NCI-H82 treated with DMSO at 0.1 percent for 48 hours (cell line): ENCODE data around the gene DYNC1H1.

Source experiments
- DNase-seq: peaks from one replicate; lab custom pipeline; 2025; ENCODE audit not compliant: unreplicated experiment; lab: John Stamatoyannopoulos, UW

DYNC1H1 gene

DNA sequence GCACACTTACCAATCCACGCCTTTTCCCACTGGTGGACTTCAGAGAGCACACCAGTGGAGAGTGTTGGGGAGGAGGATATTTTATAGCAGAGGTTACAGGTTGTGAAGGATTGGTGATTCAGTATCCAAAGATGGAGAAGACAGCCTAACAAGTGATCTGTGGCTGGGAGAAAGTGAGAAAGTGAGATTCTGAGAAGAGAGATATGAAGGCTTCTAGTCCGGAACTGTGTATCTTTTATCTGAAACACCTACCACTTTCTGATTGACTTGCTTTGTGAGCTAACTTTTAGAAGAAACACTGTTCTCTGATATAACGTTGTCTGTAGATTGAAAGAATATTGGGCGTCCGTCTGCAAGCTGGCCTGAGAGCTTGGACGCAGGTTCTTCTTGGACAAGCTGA lies 24.0 kb downstream of the DYNC1H1 start:
- DNase-seq = no peak

DNA sequence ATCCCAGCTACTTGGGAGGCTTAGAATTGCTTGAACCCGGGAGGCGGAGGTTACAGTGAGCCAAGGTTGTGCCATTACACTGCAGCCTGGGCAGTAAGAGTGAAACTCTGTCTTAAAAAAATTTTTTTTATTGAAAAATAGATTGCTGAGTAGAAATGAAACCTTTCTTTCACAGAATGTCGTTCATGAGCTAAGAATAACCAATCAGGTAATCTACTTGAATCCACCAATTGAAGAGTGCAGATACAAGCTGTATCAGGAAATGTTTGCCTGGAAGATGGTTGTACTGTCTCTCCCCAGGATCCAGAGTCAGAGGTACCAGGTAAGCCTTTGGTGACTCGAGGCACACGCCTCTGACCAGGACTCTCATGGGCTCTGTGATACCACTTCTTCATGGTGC lies 27.0 kb downstream of the DYNC1H1 start:
- DNase-seq = no peak

DNA sequence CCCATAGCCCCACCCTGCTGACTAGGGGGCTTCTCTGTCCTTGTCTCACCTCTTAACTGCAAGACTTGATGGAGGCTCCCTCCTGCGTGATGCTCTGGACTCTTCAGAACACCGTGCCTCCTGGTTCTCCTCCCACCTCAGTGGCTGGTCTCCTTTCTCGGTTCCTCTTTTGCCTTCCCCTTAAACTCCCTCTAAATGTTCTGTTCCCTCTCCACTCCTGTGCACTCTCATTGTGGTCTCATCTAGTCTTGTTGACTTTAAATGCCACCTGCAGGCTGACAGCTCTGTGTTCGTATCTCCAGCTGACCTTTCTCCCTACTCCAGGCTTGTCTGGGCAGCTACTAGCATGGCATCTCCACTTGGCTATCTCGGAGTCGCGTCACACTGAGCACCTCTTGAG lies 28.3 kb downstream of the DYNC1H1 start:
- no peak for DNase-seq

DNA sequence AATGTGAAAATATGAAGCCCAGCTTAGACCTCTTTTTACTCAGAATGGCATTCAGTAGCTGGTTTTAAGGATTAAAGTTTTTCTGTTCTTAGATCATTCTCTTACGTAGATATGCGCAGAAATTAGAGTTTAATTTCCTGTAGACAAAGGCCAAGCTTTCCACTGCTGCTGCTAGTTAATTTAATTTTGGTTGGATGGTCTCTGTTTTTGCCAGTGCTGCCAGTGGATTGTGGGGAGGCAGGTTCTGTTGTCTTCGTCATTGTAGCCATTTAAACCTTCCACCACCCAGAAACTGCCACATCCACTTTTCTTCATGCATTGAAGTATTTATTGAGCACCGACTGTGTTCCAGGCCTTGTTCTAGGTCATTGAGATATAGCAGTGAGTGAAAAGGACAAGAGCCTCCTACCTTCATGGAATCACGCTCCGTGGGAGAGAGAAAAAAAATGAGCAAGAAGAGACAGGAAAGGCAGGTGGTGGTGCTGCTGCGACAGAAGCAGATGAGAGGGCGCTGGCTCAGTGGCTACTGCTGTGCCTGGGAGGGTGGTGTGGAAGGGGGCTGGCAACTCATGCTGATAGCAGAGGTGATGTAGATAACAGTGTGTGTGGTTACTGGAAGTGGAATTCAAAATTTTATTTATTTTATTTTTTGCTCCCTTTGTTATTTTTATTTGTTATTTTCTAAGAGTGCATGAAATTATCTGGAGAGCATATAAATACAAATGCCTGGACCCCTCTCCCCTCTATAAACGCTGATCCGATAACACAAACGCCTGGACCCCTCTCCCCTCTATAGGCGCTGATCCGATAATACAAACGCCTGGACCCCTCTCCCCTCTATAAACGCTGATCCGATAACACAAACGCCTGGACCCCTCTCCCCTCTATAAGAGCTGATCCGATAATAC lies 33.3 kb downstream of the DYNC1H1 start:
- no peak for DNase-seq

DNA sequence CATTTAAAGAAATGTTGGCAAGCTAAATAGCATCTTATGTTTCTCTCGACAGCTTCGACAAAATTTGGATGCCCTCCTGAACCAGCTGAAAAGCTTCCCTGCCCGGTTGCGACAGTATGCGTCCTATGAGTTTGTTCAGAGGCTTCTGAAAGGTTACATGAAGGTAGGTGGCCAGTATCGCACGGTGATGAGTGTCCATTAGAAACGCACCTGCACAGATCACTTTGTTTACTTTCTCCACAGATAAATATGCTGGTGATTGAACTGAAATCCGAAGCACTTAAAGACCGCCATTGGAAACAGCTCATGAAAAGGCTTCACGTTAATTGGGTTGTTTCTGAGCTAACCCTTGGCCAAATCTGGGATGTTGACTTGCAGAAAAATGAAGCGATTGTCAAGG lies 36.5 kb downstream of the DYNC1H1 start:
- no peak for DNase-seq

DNA sequence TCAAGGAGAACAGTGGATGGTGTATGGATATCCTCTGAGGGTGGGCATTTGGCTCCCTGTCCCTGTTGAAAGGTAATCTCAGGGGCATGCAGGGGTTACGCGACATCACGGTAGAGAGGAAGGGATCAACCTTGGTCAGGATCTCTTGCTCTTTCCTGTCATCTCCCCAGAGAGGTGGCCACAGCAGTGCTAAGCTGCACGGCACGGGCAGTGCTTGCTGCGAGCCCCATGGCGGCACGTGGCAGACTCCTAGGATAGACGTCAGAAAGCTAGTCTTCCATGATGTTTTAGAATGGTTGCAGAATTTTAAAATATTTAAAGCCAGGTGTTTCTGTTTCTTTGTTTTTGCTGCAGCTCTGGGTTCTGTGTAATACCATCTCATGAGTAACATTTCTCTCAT lies 41.0 kb downstream of the DYNC1H1 start:
- DNase-seq = no peak

DNA sequence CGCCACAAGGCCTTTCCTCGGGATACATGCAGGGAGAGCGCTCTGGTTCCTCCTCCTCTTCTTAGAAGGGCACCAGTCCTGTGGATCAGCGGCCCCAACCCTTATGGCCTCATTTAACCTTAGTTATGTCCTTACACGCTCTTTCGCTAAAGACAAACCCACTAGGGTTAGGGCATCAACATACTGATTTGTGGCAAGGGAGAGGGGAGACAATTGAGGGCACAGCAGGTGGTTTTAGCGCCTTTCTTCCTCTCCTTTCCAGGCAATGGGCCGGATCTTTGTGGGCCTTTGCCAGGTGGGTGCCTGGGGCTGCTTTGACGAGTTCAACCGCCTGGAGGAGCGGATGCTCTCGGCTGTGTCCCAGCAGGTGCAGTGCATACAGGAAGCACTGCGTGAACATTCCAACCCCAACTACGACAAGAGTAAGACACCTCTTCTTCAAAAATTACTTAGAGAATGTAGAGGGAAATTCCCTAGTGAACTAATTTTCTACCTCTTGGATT lies 43.6 kb downstream of the DYNC1H1 start:
- no peak for DNase-seq

DNA sequence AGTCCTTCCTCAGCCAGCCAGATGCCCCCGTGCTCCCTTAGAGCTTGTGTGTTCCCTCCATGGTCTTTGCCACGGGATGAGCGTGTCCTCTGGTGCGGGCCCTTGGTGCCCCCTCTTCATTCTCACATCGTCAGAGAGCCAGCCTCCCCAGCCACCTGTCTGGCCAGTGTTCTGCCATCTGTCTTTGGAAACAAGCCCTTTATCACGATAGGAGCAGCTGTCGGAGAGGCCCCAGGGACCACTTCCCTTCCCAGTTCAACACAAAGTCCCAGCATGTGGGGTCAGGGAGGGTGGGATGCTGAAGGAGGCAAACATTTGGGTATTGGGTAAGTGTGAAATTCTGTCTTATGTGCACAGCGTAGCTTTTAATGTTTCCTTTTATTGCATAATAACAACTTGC lies 44.5 kb downstream of the DYNC1H1 start:
- no peak for DNase-seq

DNA sequence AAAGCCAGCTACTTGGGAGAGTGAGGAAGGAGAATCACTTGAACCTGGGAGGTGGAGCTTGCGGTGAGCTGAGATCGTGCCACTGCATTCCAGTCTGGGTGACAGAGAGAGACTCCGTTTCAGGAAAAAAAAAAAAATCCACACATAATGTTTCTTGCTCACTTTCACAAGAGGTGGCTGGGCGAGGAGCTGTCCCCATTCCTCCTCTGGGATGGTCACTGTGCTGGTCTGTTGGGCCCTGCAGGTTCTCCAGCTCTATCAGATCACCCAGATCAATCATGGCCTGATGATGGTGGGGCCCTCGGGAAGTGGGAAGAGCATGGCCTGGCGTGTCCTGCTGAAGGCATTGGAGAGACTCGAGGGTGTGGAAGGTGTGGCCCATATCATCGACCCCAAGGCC lies 47.3 kb downstream of the DYNC1H1 start:
- no peak for DNase-seq

DNA sequence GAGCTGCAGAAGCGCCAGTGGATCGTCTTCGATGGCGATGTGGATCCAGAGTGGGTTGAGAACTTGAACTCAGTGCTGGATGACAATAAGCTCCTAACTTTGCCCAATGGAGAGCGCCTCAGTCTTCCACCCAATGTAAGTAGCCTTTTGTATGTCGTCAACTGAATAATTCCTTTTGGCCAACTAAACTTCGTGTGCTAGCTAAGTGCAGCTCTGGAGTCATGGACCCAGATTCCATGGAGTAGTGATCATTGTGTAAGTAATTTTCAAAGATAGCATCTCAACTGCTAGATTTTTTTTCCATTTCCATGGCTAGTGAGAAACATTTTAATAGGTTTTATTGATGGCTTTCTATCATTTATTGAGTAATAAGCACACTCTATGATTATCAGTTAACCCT lies 48.0 kb downstream of the DYNC1H1 start:
- no peak for DNase-seq

DNA sequence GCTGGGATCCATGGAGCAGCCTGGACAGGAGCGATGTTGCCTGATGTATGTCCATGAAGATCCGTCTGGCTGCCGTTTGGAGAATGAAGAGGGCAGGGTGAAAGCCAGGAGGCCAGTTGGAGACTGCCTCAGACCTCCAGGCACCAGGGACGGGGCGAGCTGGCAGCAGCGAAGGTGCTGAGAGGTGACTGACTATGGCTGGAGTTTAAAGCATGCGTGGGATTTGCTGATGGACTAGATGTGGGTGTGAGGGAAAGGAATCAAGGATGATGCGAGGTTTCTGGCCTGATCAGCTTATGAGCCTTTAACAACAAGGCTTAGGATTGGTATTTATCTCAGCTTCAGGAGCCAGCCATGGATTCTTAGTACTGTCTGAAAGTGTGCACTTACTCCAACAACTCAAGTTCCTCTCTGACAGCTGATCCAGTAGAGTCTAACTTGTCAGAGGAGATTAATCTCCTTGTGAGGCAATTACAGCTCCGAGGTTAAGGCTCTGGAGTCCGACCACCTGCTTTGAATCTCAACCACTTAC lies 49.4 kb downstream of the DYNC1H1 start:
- DNase-seq = no peak

DNA sequence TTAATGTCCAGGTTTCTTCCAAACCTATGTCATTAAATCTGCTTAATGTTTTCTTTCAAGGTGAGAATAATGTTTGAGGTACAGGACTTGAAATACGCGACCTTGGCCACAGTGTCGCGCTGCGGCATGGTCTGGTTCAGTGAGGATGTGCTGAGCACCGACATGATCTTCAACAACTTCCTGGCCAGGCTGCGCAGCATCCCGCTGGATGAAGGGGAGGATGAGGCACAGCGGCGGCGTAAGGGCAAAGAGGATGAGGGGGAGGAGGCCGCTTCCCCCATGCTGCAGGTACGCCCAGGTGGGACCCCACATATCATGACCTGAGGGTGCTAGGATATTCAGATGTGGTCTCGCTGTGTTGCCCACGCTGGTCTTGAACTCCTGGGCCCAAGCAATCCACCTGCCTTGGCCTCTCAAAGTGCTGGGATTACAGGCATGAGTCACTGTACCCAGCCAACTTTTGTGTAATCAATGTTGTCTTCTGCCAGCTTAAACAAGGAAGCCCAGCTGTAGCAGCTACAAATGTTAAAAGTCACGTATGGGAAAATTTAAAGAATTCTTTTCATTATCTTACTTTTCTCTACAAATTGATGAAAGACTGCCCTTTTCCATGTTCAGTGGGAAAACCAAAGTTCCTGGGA lies 50.8 kb downstream of the DYNC1H1 start:
- no peak for DNase-seq

DNA sequence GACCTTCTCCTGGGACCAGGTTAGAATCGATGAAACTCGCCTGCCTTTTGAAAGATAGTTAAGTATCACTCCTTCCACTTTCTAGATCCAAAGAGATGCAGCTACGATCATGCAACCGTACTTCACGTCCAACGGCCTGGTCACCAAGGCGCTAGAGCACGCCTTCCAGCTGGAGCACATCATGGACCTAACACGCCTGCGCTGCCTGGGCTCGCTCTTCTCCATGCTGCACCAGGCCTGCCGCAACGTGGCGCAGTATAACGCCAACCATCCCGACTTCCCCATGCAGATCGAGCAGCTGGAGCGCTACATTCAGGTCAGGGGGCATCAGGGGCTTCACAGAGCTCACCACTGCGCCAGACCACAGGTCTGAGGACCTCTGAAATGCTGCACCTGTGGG lies 51.4 kb downstream of the DYNC1H1 start:
- no peak for DNase-seq

DNA sequence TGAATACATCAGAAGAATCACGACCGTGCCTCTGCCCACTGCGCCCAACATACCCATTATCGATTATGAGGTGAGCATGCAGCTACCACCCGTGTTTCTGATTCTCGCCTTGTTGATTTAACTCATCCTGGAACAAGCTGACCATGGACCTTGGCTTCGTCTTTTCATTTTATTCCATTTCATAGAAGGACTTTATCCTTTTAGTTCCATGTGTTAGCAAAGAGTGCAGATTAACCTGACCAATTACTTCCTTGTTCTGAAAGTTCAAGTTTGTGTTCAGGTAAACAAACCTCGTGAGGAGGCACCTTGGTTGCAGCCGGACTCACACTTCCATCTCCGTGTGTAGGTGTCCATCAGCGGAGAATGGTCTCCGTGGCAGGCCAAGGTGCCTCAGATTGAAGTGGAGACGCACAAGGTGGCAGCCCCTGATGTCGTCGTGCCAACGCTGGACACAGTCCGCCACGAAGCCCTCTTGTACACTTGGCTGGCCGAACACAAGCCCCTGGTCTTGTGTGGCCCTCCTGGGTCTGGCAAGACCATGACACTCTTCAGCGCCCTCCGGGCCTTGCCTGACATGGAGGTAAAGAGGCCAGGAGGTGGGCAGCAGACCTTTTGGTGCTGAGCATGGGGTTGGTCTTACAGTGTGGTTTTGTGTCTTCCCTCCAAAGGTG lies 52.2 kb downstream of the DYNC1H1 start:
- DNase-seq = no peak

DNA sequence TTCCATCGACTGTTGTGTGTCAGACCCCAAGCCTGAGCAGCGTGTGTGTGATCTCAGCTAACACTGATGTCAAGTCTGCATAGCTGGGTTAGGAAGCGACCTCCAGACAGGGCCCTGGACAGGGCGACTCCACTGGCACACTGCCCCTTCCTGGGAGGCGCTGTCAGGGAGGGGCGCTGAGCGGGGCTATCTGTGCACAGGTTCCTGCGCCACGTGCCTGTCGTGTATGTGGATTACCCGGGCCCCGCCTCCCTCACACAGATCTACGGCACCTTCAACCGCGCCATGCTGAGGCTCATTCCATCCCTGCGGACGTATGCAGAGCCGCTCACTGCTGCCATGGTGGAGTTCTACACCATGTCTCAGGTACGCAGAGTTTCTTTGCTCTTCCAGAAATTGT lies 53.9 kb downstream of the DYNC1H1 start:
- DNase-seq = no peak

DNA sequence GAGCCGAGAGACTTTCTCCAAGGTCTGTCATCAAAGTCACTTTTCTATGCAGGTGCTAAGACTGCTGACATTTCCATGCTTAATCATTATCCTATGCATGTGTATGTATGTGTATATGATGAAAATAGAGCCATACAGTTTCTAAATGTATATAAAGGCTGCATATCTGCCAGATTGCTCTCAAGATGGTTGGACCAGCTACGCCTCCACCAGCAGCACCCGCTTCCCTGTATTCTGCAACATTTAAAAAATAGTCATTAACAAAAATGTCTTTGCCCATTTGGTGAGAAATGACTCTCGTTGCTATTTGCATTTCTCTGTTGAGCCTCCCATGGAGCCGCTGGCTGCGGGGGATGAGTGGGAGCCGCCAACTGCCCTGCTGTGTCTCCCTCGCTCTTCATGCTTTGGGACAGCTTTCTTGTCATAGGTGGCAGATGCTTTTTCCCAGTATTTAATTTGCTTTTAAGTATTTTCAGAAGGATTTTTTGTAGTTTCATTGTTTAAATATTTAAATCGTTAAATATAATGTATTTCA lies 54.7 kb downstream of the DYNC1H1 start:
- DNase-seq = no peak

DNA sequence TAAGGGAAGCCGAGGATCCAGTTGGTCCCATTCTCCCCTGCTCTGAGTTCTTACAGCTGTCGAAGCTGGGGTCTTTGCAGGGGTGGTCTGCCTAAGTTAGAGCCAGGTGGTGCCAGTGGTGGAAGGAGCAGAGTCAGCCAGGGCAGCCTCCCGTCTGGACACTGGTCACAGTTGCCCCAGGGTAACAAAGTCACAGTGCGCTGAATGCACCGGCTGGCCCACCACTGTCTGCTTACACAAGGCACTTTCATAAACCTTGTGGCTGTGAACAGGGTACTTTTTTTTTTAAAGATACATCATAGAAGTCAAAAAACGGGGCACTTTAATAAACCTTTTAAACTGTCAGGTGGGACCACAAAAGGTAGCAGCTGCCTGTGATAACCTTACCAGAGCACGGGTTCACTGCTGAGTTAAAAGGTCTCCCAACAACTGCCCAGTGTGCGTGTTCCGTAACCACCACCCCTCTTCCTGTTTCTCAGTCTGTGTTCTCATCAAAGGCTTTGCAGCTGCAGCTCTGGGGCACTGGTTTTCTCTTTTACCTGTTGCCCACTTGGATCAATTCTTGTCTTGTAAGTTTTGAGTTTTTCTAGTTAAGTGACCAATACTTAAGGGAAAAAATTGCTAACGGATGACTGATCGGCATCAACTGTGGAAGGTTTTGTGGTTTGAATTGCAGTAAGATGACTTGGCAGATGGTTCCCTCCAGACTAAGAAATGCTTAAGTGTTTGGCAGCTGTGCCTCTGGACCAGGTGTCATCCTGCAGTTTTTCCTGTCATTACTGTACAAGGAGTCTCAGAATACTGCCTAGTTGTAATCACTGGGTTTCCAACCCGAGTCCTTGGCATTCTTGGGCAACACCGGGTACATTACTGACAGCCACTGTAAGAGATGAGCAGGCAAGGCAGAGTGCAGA lies 55.9 kb downstream of the DYNC1H1 start:
- DNase-seq = no peak

DNA sequence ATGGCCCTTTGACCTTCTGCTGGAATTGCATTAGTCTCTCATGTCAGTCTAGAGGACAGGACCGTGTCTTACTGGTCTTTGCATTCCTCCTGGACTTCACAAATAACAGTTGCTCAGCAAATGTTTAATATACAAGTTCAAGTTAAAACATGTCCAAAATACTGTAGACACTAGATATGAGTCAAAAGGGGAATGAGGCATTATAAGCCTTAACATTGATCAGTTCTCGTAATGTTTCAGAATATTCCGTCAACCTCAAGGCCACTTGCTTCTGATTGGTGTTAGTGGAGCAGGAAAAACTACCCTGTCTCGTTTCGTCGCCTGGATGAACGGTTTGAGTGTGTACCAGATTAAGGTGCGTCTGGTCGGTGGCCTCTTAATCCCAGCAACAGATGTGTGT lies 62.6 kb downstream of the DYNC1H1 start:
- DNase-seq = peak; percentile 23

DNA sequence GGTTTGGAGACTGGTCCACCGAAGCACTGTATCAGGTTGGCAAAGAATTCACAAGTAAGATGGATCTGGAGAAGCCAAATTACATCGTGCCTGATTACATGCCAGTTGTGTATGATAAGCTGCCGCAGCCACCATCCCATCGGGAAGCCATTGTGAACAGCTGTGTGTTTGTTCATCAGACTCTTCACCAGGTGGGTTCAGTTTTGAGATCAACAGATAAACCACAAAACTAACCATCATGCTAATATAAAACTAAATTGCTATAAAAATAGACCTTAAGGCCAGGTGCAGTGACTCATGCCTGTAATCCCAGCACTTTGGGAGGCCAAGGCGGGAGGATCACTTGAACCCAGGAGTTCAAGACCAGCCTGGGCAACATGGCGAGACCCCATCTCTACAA lies 63.6 kb downstream of the DYNC1H1 start:
- no peak for DNase-seq

DNA sequence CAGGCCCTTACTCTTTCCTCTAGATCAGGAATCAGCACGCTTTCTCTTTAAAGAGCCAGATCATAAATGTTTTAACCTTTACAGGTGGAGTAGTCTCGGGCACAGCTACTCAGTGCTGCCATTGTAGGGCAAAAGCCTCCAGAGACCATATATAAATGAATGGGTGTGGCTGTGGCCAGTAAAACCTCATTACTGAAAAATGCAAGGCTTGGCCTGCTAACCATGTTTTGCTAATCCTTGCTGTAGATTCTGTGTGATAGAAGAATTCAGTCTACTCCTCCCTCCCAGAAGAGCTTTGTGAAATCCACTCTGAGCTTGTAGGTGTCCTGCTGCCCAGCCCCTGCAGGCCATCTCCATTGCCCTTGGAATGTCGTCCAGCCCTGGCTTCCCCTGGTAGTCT lies 64.4 kb downstream of the DYNC1H1 start:
- DNase-seq = no peak
